OCI-LY1 (cell line): ENCODE measurements around the gene DVL1.

ENCODE experiments used
- H2AFZ ChIP-seq: fragments of 200-600 bp; sonication (generic), shearing (Covaris generic); 2 replicates; pipeline ENCODE4 v1.6.0; 2014; ENCODE audit warnings: antibody characterized with exemption, mild to moderate bottlenecking, low read length
- H3F3A ChIP-seq: fragments of 200-600 bp; sonication (generic), shearing (Covaris generic); 2 replicates; pipeline ENCODE4 v1.6.0; 2014; ENCODE audit warnings: mild to moderate bottlenecking, antibody characterized with exemption, low read length, moderate library complexity; ENCODE audit not compliant: insufficient read depth
- H3K27ac ChIP-seq: fragments of 200-600 bp; sonication (generic); 2 replicates; pipeline ENCODE4 v1.5.1; 2014; ENCODE audit warnings: low read length, mixed run types, mild to moderate bottlenecking, low read depth; ENCODE audit not compliant: poor library complexity, severe bottlenecking
- H3K27me3 ChIP-seq: fragments of 200-600 bp; sonication (generic); 2 replicates; pipeline ENCODE4 v1.6.0; 2014; ENCODE audit warnings: antibody characterized with exemption, mild to moderate bottlenecking, low read length, moderate library complexity; ENCODE audit not compliant: insufficient read depth
- H3K36me3 ChIP-seq: fragments of 200-600 bp; sonication (generic); 2 replicates; pipeline ENCODE4 v1.6.1; 2014; ENCODE audit warnings: mild to moderate bottlenecking, antibody characterized with exemption, low read length, moderate library complexity, mixed read lengths; ENCODE audit not compliant: insufficient read depth
- H3K4me1 ChIP-seq: fragments of 200-600 bp; sonication (generic); 2 replicates; pipeline ENCODE4 v1.5.1; 2014; ENCODE audit warnings: mild to moderate bottlenecking, low read length, moderate library complexity; ENCODE audit not compliant: insufficient read depth, severe bottlenecking
- H3K4me2 ChIP-seq: fragments of 200-600 bp; sonication (generic), shearing (Covaris generic); 2 replicates; pipeline ENCODE4 v1.6.1; 2014; ENCODE audit warnings: low read length
- H3K4me3 ChIP-seq: fragments of 200-600 bp; sonication (generic); 2 replicates; pipeline ENCODE4 v1.5.1; 2014; ENCODE audit warnings: low read length, low read depth, mild to moderate bottlenecking, mixed read lengths; ENCODE audit not compliant: poor library complexity, severe bottlenecking
- H3K79me2 ChIP-seq: fragments of 200-600 bp; shearing (Covaris generic); 2 replicates; pipeline ENCODE4 v1.6.1; 2016; ENCODE audit warnings: mixed run types, low read length, mixed read lengths; ENCODE audit not compliant: insufficient read depth
- H3K9ac ChIP-seq: fragments of 200-600 bp; sonication (generic), shearing (Covaris generic); 2 replicates; pipeline ENCODE4 v1.6.1; 2014; ENCODE audit warnings: mild to moderate bottlenecking, low read length, mixed read lengths
- H3K9me2 ChIP-seq: fragments of 200-600 bp; sonication (generic), shearing (Covaris generic); 2 replicates; pipeline ENCODE4 v1.6.1; 2014; ENCODE audit warnings: low read depth, mild to moderate bottlenecking, low read length, mixed read lengths
- H3K9me3 ChIP-seq: fragments of 200-600 bp; shearing (Covaris generic); 2 replicates; pipeline ENCODE4 v1.6.1; 2014; ENCODE audit warnings: low read length, mixed read lengths
- H4K20me1 ChIP-seq: fragments of 200-600 bp; sonication (generic), shearing (Covaris generic); 2 replicates; pipeline ENCODE4 v1.6.0; 2016; ENCODE audit warnings: mild to moderate bottlenecking, low read length; ENCODE audit not compliant: insufficient read depth
- EZH2 ChIP-seq: fragments of 200-600 bp; sonication (generic), shearing (Covaris generic); IDR thresholded peaks from 2 replicates; pipeline ENCODE4 v1.8.0; 2017; ENCODE audit warnings: borderline replicate concordance, mixed run types, mild to moderate bottlenecking, antibody characterized with exemption, low read length, moderate library complexity, mixed read lengths
- TF ChIP-seq, protein P1 (sequence below): fragments of 200-600 bp; sonication (generic), shearing (Covaris generic); IDR thresholded peaks from 2 replicates; pipeline ENCODE4 v1.5.1; 2017; ENCODE audit warnings: mild to moderate bottlenecking, antibody characterized with exemption, low read length, moderate library complexity, mixed read lengths

The DVL1 gene

DNA sequence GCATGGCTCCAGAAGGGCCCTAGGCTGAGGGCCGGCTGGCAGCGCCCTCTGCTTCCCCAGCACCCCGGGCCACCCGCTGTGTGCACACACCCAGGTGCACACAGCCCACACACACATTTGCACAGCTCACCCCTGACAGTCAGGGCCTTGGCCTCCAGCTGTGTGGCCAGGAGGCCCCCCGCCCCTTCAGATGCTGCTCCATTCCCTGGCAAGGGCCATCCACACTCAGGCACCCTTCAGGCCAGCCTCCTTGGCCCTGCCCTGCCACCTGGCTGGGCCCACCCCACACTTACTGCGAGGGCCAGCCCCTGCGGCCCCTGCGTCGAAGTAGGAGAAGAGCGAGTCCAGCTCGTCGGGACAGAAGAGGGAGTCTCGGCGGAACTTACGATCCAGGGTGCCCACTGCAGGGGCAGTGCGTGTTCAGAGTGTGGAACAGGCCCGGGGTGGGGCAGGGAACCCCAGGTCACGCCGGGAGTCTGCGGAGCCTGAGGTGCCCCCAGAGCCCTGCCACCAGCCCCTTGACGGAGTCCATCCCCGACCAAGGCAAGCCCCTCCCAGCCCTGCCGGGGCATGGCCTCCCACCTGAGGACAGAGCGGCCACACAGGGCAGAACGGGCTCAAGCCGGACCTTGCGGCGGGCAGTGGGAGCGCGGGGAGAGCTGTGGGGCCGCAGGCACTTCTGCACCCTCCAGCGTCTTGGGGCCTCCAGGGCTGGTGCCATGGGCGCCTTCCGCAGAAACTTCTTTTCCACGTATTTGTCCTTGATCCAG lies 53.9 kb downstream of the DVL1 start:
- H3K4me2 ChIP-seq, result no peak overlapping the region
- H3F3A ChIP-seq, result no peaks in the 10 kb centered on the region
- H3K4me1 ChIP-seq, result no peaks in the 10 kb centered on the region
- H3K27me3 ChIP-seq, result no peaks in the 10 kb centered on the region
- no peak overlapping the region for H3K9ac ChIP-seq
- H3K36me3 ChIP-seq, result no peaks in the 10 kb centered on the region
- TF ChIP-seq, protein P1, sequence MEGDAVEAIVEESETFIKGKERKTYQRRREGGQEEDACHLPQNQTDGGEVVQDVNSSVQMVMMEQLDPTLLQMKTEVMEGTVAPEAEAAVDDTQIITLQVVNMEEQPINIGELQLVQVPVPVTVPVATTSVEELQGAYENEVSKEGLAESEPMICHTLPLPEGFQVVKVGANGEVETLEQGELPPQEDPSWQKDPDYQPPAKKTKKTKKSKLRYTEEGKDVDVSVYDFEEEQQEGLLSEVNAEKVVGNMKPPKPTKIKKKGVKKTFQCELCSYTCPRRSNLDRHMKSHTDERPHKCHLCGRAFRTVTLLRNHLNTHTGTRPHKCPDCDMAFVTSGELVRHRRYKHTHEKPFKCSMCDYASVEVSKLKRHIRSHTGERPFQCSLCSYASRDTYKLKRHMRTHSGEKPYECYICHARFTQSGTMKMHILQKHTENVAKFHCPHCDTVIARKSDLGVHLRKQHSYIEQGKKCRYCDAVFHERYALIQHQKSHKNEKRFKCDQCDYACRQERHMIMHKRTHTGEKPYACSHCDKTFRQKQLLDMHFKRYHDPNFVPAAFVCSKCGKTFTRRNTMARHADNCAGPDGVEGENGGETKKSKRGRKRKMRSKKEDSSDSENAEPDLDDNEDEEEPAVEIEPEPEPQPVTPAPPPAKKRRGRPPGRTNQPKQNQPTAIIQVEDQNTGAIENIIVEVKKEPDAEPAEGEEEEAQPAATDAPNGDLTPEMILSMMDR, result no peak
- TF ChIP-seq EZH2, result no peak
- H3K27ac ChIP-seq, result no peak overlapping the region
- no peak overlapping the region for H3K4me3 ChIP-seq
- H3K9me2 ChIP-seq, result no peaks in the 10 kb centered on the region
- H2AFZ ChIP-seq, result no peak overlapping the region
- no peaks in the 10 kb centered on the region for H3K9me3 ChIP-seq
- no peaks in the 10 kb centered on the region for H4K20me1 ChIP-seq
- no peaks in the 10 kb centered on the region for H3K79me2 ChIP-seq

DNA sequence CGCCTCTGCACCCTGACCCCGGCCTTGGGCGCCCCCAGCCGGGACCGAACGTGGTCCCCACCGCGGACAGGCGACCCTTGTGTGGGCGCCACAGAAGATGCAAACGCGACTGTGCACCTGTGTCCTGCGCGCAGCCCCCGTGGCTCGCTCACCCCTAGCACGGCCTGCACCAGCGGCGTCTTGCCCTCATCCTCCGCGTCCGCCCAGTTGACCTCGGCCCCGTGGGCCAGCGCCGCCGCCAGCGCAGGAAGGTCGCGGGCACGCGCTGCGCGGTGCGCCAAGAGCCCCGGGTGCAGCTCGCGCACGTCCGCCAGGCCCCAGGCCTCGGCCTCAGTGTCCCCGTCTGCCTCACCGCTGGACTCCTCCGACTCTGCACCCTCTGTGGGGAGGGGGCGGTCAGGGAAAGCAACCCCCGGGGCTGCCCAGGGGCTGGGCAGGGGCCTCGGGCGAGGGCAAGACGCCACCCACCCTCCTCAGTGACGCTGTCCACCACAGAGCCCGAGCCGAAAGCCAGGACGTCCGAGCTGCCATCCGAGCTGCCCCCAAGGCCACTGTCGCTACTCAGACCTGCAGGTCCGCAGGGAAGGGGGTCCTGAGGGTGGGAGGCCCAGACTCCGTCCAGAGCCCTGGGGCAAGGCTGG lies 54.8 kb downstream of the DVL1 start:
- H3K79me2 ChIP-seq, result no peaks in the 10 kb centered on the region
- no peak for TF ChIP-seq EZH2
- TF ChIP-seq, protein P1, result no peak
- no peaks in the 10 kb centered on the region for H3K4me1 ChIP-seq
- H3K9me2 ChIP-seq, result no peaks in the 10 kb centered on the region
- H3K27ac ChIP-seq, result no peak overlapping the region
- no peak overlapping the region for H3K9ac ChIP-seq
- no peaks in the 10 kb centered on the region for H3K36me3 ChIP-seq
- H3K4me2 ChIP-seq, result no peak overlapping the region
- no peaks in the 10 kb centered on the region for H4K20me1 ChIP-seq
- no peak overlapping the region for H3K4me3 ChIP-seq
- no peaks in the 10 kb centered on the region for H3K9me3 ChIP-seq
- H2AFZ ChIP-seq, result no peak overlapping the region
- H3F3A ChIP-seq, result no peaks in the 10 kb centered on the region
- no peaks in the 10 kb centered on the region for H3K27me3 ChIP-seq

- TF ChIP-seq, protein P1, result no peak
- TF ChIP-seq EZH2, result no peak
- H4K20me1 ChIP-seq, result no peaks in the 10 kb centered on the region
- H2AFZ ChIP-seq, result no peak overlapping the region
- no peaks in the 10 kb centered on the region for H3K9me2 ChIP-seq
- H3K27ac ChIP-seq, result no peak overlapping the region
- no peaks in the 10 kb centered on the region for H3F3A ChIP-seq
- no peaks in the 10 kb centered on the region for H3K36me3 ChIP-seq
- no peaks in the 10 kb centered on the region for H3K9me3 ChIP-seq
- no peaks in the 10 kb centered on the region for H3K27me3 ChIP-seq
- H3K9ac ChIP-seq, result no peak overlapping the region
- H3K79me2 ChIP-seq, result no peaks in the 10 kb centered on the region
- no peaks in the 10 kb centered on the region for H3K4me1 ChIP-seq
- H3K4me3 ChIP-seq, result no peak overlapping the region
- H3K4me2 ChIP-seq, result no peak overlapping the region
These were observed 55.7 kb downstream of the DVL1 start for GRCh38 chr1:1293263-1294249.
